CD4-positive, alpha-beta T cell treated with Interleukin-17A for 1 hour (primary cell): ENCODE results near the gene XYLT1.
"Not testable (repeated sequence)": the region's sequence is repeated elsewhere in the genome, so short reads cannot be mapped to it uniquely, and the experiment has no call there.

ENCODE experiments used
- DNase-seq: peaks from one replicate; pipeline ENCODE4 v3.0.0-alpha.2; 2020

The XYLT1 gene

DNA sequence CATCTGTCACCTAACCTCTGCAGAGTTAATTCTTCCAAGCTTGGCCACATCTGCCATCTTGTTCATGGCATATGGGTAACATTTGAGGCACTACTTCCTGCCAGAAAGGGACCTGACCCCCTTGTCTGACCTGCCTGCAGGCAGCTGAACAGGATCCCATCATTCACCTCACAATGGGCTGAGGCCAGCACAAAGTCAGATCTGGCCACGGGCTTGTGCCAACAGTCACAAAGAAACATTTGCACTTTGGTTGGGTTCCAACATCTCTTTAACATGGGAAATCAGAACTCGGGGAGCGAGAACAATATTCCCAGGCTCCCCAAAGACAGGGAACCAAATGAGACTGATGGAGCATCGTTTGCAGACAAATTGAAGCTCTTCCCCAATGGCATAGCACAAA is 116.1 kb downstream of the XYLT1 start:
- DNase-seq = no peak

DNA sequence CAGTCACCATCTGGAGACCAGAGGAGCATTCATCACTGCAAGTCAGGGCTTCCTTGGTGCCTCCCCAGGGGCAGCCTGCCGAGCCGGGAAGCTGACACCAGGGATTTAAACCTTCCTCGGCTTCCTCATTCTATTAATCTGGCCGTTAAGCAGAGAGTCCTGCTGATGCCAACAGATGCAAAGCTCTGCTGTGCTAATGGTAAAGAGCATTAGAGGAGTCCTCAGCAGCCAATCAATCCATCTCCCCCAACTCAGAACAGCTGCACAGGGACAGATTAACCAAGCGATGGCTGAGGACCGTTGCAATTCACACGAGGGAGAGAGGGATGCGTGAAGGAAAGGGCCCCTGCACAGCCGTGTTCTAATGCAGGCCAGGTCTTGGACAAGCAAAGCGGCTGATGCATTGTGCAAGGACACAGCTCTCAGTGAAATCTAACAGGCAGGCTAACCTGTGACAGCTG is 116.6 kb downstream of the XYLT1 start:
- no peak for DNase-seq

DNA sequence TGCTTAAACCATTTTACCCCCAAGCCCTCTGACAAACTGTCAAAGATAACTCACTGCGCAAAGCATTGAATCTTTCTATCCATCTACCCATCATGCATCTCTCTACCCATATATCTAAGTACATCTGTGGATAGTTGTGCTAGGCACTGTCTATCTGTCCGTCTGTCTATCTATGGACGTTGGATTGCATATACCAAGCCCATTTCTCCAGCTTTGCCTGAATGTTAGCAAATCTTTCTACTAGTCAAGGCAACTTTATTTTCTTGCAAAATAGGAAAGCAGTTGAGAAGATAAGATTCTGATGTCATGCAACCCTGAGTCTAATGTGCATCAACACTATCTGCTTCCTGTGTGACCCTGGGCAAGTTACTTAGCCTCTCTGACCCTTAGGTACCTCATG is 117.2 kb downstream of the XYLT1 start:
- DNase-seq = no peak

DNA sequence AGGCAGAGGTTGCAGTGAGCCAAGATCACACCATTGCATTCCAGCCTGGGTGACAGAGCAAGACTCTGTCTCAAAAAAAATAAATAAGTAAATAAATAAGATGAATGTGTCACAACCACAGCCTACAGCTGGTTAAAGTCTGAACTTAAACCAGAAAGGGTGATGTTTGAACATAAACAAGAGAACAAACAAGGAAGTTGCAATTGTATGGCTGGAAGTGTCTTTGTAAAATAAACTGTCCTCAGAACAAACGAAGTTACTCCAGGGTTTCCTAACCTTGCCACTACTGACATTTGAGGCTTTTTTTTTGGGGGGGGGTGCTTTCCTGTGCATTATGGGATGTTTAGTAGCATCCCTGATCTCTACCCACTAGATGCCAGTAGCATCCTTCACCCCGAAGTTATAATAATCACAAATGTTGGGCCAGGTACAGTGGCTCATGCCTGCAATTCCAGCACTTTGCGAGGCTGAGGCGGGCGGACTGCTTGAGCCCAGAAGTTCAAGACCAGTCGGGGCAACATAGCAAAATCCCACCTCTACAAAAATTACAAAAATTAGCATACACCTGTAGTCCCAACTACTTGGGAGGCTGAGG is 119.2 kb downstream of the XYLT1 start:
- DNase-seq = no peak

DNA sequence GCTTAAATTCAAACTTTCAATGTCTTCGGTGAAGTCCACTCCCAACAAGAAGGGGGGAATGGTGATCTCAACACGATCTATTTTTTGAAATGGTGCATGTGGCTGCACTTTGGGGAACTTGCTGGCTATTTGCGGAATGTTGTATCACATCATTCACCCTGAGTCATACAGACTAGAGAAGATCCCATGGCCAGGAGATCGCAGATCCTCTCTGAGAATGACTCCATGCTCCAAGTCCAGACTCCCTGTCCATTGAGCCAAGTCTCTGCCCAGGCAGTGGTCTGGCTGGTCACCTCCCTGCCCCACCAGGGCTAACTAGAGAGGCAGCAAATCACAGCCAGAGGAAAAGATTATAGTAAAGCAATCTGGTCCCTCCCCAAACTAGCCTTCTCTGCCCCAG is 120.6 kb downstream of the XYLT1 start:
- no peak for DNase-seq

DNA sequence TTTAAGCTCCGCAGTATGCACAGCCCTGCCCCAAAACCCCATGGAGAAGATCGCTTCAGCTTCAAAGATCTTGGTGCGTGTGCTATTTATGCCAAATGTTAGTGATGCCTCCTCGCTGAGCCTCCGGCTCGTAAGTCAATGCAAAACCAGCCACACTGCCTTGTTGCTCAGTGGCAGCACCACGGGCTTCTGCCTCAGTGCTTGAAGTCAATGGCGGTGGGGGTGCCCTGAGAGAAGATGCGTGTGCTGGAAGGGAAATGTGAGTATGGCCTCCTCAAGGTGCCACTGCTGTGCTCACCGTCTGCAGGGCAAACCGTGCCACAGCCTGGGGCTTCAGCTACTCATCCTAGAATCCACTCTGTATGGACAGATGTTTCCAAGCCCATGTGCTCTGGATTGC is 121.9 kb downstream of the XYLT1 start:
- DNase-seq = no peak

DNA sequence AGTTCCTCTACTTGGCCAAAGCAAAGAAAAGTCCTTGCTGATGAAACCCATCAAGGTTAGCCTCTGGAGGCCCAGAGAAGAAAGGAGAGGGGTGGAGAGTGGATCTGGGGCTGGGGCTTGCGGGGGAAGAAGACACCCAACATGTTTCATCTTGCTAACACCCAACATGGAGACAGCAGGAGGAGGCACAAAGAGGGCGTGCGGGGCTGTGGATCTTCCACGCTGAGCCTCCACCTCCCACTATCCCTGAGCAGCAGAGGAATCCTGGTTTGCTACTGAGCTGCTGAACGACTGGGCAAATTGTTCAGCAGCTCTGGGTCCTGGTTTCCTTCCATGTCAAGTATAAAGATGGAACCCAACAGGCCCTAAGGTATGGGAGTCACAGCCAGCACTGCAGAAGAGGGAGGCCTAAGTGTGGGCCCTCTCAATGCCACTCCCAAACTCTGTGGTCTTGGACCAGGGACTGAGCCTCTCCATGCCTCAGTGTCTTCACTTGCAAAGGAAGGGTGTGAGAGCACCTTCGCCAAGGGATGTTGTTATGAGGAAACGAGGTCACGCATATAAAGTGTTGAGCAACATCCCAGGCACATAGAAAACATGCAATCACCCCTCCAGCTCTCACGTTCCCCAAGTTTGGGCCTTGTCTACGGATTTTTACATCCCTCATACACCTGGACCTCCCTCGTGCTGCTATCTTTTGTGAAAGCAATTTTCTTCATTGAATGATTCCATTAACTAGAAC is 122.5 kb downstream of the XYLT1 start:
- DNase-seq = no peak

DNA sequence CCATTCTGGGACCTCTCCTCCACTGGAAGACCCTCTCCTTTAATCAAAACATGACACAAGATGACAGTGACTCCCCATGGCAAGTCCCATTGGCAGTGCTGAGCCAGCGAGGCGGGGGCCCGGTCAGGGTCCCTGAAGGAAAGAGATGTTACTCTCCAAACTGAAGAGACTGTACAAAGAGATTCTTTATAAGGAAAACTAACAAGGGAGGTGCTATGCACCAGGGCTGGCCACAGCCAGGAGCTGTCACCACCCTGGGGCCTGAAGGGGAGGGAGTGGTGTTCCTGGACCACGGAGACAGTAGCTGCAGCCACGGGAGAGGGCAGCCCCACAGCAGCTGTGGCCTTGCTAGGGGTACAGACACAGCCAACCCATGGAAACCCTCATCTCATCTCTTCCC is 123.1 kb downstream of the XYLT1 start:
- DNase-seq = no peak

DNA sequence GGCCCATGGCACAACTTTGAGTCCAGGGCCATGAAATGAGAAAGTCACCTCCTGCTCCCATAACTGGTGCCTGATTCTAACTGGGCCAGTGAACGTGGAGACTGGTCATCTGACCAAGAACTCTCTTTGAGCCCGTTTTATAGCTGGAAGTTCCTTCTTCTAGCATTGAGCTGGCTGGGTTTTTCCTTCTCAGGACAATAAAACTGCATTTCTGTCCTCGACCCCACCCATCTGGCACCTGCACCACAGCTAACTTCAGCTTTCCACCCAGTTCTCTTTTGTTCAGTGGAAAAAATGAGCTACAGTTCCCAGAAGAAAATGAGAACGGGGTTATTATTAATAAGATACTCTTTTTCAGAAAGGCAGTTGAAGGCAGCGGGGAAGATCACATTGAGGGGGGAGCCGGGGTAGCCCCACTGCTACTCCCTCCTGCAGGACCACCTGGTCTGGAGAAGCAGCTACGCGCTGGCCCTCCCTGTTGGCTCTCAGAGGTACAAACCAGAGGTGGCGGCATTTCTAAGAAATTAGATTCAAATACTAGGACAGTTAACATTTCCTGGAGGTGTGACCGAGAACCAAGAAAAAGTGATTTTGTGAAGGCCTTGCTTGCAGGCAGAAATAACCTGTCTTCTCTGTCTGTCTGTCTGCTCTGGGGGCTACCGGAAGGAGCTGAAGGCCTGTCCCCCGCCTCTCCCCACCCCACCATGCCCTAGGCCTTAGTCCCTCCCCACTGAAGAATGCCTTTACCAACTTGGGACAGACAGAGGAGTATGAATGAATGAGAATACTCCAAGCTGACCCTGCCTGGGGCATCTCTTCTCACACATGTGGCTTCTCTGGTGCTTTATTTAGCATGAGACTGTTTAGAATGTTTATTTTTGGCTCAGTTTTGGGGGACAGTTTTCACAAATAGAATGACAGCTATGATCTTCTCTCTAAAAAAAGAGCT is 123.9 kb downstream of the XYLT1 start:
- DNase-seq = peak; percentile 28

DNA sequence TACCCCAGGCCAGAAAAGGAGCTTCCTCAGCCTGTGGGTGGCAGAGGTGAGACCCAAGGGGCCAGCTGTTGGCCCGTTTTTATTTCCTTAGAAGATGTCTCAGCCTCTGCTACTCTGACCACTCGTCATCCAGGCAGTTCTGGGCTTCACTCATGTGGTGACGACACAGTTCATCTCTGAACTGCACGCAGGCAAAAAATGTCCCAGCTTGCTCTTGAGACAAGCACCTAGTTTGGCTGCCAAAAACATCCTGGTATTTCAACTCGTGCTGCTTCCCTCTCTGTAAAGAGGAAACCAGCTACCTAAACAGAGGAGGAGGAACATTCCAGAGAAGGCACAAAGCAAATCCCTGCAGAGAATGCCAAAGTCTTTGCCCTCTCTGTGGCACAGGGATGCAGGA is 125.7 kb downstream of the XYLT1 start:
- DNase-seq = no peak

DNA sequence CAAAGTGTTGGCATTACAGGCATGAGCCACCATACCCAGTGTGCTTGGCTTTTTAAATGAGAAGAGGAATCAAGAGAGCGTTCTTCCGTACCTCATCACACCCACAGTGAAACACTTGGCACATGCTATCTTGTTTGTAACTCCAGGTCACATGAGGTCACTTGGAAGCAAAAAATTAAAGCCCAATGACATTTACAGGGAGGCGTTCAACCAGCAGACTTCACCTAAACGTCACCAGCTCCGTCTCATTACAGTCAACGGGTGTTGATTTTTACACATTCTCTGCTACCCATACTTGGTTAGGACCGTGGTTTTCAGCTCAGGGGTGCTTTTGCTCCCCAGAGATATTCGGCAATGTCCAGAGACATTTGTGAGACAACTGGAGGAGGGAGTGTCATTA is 127.0 kb downstream of the XYLT1 start:
- peak; percentile 39 for DNase-seq

DNA sequence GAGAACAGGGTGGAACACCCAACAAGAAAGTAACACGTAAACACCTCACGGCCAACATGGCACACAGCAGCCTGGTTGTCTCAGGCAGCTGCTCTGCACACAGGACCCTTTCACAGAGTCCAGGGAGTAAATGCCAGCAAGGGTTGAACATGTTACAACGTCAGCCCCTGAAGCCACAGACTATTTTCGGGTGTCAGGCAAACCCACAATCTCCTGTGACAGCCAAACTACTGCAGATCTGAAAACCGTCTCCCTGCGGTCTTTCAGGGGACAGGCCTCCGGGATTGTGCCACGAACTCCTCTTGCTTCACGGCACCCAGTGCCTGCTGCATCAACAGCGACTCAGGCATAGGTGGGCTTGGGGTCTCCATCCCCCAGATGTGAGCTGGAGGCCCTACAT is 127.7 kb downstream of the XYLT1 start:
- peak; percentile 58 for DNase-seq

DNA sequence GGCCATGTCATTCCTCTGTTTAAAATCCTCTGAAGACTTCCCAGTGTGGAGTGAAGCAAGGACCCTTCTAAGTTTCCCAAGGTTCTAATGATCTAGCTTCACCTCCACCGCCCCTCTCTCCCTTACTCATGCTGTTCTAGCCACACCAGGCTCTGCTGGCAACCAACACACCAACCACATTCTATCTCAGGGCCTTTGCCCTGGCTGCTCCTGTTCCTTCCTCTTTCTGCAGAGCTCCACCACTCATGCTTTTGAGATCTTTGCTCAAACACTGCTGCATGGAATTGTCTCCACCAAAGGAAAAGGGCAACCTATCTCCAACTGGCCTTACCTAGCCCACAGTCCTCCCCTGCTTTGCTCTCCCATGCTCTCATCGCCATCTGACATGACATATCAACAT is 128.7 kb downstream of the XYLT1 start:
- no peak for DNase-seq

DNA sequence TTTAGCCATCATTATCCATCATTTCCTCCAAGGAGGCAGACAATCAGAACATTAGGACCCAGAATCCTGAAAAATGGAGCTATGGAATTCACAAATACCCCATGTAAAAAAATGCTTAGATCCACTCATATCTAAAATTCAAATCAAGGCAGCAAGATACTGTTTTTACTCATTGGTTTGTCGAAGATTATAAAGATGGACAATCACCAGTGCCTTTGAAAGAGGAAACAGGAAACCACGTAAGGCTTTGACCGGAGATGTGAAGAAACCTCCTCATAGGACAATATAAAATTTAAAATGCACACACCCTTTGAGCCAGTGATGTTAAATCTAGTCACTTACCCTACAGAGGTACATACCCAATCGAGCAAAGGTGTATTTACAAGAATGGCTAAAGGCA is 130.0 kb downstream of the XYLT1 start:
- no peak for DNase-seq

DNA sequence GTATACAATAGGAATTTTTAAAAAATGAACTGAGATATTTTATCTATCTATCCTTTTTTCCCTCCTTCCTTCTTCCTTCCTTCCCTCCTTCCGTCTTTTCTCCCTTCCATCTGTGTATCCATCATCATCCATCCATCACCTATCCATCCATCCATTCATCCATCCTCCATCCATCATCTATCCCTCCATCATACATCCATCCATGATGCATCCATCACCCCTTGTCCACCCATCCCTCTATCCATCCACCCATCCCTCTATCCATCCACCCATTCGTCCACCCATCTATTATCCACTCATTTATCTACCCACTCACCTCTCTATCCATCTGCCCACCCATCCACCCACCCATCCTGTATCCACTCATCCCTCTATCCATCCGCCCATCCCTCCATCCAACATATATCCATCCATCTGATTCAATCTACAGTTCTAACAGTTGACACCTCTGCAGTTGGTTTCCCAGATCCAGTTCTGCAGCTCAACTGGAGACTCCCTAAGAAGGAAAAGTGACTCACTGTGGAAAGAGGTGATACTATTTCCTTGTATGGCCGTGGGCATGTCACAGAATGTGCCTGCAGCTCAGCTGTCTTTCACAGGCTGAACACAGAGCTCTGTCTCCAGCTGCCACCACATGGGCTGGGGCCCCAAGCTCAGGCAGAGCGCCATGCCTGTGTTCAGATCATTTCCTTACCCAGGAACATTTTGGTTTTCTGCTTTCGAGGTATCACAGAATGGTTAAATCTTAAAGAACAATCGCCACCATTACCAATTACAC is 130.8 kb downstream of the XYLT1 start:
- DNase-seq = no peak

DNA sequence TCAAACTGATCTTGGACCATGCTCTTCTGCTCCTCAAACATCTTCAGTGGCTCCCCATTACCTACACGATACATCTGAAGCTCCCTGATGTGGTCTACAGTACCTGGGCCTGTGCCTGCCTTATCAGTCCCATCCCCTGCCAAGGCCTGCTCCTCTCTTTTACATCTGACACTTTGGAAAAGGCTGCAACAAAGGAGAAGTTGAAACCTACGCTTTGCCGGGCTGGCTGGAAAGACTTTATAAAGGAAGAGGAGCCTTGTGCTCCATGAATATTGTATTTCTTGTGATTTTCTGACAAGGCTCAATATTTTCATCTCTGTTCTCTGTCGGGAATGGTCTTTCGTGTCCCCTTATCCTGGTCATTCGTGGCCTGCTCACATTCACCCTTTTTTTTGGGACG is 132.5 kb downstream of the XYLT1 start:
- DNase-seq = no peak

DNA sequence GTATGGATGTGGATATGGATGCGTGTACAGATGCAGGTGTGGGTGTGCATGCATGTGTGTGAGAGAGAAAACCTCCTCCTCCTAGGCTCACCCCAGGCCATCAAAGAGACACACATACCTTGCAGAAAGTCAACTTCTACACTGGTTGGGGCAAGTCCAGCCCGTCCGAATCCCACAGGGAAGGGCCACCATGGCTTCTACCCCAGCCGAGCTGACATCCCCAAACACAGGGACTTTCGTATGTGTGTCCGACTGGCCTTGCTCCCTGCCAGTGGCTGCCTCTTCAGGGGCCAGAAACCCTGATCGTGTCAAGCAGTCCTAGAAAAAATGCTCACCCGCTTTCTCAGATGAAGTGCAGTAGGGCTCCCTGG is 134.2 kb downstream of the XYLT1 start:
- DNase-seq = no peak

DNA sequence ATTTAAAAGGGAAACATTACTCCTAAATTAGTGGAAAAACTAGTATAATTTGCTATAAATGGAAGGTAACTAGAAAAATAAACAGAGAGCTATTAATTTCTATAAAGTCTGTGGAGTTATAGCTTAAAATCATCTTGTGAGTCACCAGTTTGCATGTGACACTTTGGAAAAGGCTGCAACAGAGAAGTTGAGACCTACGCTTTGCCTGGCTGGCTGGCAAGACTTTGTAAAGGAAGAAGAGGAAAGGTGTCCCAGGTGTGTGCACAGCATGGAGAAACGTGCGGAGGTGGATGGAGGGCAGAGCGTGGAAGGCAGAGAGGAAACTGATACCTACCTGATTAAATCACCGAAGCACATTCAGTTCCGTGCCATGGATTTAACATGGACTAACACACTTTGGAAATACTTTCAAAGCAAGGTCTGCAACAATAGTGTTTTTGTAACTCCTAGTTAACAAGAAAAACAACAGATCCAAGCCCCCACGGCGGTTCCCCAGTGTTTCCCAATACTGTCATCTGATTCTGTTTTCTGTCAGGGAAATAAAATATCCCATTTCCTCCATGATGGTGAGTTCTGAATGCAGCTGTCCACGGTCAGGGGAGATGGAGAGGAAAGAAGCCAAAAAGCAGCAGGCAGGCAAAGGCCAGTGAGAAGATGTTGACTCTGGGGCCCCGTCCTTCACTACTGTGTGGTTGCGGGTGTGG is 134.8 kb downstream of the XYLT1 start:
- no peak for DNase-seq

DNA sequence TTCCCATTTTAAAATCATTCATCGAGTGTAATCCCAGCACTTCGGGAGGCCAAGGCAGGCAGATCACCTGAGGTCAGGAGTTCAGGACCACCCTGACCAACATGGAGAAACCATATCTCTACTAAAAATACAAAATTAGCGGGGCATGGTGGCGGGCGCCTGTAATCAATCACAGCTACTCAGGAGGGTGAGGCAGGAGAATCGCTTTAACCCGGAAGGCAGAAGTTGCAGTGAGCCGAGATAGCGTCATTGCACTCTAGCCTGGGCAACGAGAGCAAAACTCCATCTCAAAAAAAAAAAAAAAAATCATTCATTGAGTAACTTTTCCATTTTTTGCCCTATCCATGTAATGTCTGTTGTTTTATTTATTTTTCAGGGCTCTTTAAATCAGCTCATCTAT is 135.4 kb downstream of the XYLT1 start:
- DNase-seq = not testable (repeated sequence)

DNA sequence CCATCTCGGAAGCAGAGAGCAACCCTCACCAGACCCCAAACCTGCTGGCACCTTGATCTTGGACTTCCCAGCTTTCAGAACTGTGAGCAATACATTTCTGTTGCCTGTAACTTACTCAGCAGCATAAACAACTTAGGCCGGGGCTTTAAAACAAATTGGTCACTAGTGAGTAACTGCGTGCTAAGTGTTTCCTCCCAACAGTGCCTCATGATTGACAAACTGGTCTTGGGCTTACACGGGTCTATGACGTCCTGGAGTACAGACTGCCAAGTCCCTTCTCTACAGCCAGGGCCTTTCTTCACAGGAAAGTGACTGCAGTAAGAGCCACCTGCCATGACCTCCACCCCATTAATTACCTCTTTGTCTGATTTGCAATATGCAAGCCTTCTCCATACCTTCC is 136.7 kb downstream of the XYLT1 start:
- DNase-seq = no peak

DNA sequence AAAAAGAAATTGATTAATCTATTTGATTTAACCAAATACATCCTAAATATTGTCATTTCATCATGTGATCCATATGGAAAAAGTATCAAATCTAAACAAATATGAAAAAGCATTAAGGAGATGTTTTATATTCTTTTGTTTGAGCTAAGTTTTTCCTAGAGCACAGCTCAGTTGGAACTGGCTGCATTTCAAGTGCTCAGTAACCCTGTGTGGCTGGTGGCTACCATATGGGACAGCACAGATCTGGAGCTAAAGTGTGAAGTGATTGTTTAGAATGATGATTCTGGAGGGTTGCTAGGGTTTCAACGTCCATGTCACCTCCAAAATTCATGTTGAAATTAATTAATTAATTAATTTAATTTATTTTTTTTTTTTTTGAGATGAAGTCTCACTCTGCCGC is 137.5 kb downstream of the XYLT1 start:
- DNase-seq = no peak

DNA sequence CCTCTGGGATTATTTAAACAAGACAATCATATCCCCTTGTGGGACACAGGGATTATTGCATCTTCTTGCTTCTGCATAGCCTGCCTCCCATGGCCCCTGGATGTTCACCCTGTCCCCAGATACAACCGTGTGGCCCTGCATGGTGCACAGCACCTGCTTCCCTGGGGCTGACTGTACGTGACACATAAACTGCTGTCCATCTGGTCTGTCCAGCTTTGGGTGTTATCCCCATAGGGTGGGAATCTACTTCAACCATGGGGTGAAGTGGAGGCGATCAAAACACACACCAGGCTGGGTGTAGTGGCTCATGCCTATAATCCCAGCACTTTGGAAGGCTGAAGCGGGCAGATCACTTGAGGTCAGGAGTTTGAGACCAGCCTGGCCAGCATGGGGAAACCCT is 138.8 kb downstream of the XYLT1 start:
- DNase-seq = no peak
